Kidney (tissue), 14 donors: Measurements from ENCODE around the gene MB21D2. TPM values are rescaled to one million over a fixed set of nuclear protein-coding genes. Genes with fewer than 3 reads are reported as not detected.

Experiments
- DNase-seq, 5 donors: peaks; one replicate each; pipeline ENCODE4 v3.0.0-alpha.2; 2013 to 2020
- FAIRE-seq: peaks from 2 replicates; lab custom pipeline; 2012; peaks lifted over from hg19 to GRCh38; lab: Jason Lieb, UNC
- H3K27ac ChIP-seq, 2 donors: one replicate each; pipeline ENCODE4 v1.7.0; 2013; ENCODE audit warnings: low read depth in 2 of 2, low read length in 2 of 2, inconsistent platforms in 1 of 2
- H3K27me3 ChIP-seq: one replicate; pipeline ENCODE4 v1.7.1; 2013; ENCODE audit warnings: low read length, inconsistent platforms; ENCODE audit not compliant: control insufficient read depth, insufficient read depth
- H3K36me3 ChIP-seq, 3 donors: one replicate each; pipeline versions ENCODE4 v1.7.0 to v1.7.1; 2013; ENCODE audit warnings: low read length in 3 of 3, control low read depth in 1 of 3, inconsistent platforms in 1 of 3; ENCODE audit not compliant: insufficient read depth in 3 of 3, control insufficient read depth in 2 of 3
- H3K4me1 ChIP-seq, 3 donors: one replicate each; pipeline versions ENCODE4 v1.7.0 to v1.7.1; 2013; ENCODE audit warnings: low read length in 3 of 3, inconsistent platforms in 1 of 3, low read depth in 1 of 3; ENCODE audit not compliant: control insufficient read depth in 2 of 3, insufficient read depth in 2 of 3
- H3K4me3 ChIP-seq, 3 donors: one replicate each; pipeline versions ENCODE4 v1.7.0 to v1.8.1; 2013; ENCODE audit warnings: low read length in 3 of 3, control low read depth in 1 of 3, inconsistent platforms in 1 of 3
- H3K9ac ChIP-seq, 3 donors: one replicate each; pipeline versions ENCODE4 v1.7.0 to v1.7.1; 2013; ENCODE audit warnings: low read length in 3 of 3, control low read depth in 1 of 3, inconsistent platforms in 1 of 3
- H3K9me3 ChIP-seq, 3 donors: one replicate each; pipeline versions ENCODE4 v1.7.0 to v1.7.1; 2013; ENCODE audit warnings: low read length in 3 of 3, control low read depth in 1 of 3, inconsistent platforms in 1 of 3; ENCODE audit not compliant: control insufficient read depth in 2 of 3, insufficient read depth in 1 of 3
- intact Hi-C: fragments of 100-400 bp; cut with DNase I; formaldehyde crosslinking; loops from one replicate; pipeline ENCODE4 v1.11.1; 2022
- polyA plus RNA-seq: library from polyadenylated mRNA; stranded (reverse); fragments of 350-450 nt; fragmentation: Illumina TruSeq; extraction: RNeasy Lipid Tissue Mini Kit (QIAGEN cat#74804); gene quantifications from one replicate; pipeline ENCODE4 v1.2.3, GENCODE V29; 2014; ENCODE audit warnings: low read depth, low replicate concordance; ENCODE audit not compliant: insufficient read depth
- total RNA-seq: library from RNA; stranded (reverse); fragmentation: NEBNext Ultra II Directional; extraction: Animal tissue kit (Norgen Biotek cat#: 25700); gene quantifications from one replicate; pipeline ENCODE4 v1.2.1, GENCODE V29; 2021
- TF ChIP-seq, protein P1 (sequence below): IDR thresholded peaks from 3 replicates; pipeline ENCODE4 v1.5.1; 2012; ENCODE audit warnings: mild to moderate bottlenecking, moderate library complexity, borderline replicate concordance; ENCODE audit not compliant: insufficient read depth; ENCODE audit errors: extremely low read depth
- donor health status: control.
- donor health status: control.
- donor health status: control.
- donor health status: control.
- donor health status: control.
- donor health status: DM: yes; HTN: yes; CAD: no.
- donor health status: Normal renal cell carcinoma (clear cell type).

Gene MB21D2
- total and polyA plus RNA-seq, 2 donors from 2014 or later: 3.2 to 3.9 TPM

GRCh38 chr3:192928720-192929119 lies 11.1 kb upstream of the MB21D2 start:
- DNase-seq (no peak), FAIRE-seq (no peak)
- Histone ChIP-seq H3K36me3 (no peaks in the 10 kb centered on the region), H3K27me3 (no peaks in the 10 kb centered on the region), H3K9ac (no peak overlapping the region), H3K27ac (no peak overlapping the region), H3K4me1 (no peaks in the 10 kb centered on the region), H3K9me3 (no peaks in the 10 kb centered on the region), H3K4me3 (no peak overlapping the region)
- intact Hi-C loops: no loop called here
- TF ChIP-seq, protein P1, sequence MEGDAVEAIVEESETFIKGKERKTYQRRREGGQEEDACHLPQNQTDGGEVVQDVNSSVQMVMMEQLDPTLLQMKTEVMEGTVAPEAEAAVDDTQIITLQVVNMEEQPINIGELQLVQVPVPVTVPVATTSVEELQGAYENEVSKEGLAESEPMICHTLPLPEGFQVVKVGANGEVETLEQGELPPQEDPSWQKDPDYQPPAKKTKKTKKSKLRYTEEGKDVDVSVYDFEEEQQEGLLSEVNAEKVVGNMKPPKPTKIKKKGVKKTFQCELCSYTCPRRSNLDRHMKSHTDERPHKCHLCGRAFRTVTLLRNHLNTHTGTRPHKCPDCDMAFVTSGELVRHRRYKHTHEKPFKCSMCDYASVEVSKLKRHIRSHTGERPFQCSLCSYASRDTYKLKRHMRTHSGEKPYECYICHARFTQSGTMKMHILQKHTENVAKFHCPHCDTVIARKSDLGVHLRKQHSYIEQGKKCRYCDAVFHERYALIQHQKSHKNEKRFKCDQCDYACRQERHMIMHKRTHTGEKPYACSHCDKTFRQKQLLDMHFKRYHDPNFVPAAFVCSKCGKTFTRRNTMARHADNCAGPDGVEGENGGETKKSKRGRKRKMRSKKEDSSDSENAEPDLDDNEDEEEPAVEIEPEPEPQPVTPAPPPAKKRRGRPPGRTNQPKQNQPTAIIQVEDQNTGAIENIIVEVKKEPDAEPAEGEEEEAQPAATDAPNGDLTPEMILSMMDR: no peak

DNA sequence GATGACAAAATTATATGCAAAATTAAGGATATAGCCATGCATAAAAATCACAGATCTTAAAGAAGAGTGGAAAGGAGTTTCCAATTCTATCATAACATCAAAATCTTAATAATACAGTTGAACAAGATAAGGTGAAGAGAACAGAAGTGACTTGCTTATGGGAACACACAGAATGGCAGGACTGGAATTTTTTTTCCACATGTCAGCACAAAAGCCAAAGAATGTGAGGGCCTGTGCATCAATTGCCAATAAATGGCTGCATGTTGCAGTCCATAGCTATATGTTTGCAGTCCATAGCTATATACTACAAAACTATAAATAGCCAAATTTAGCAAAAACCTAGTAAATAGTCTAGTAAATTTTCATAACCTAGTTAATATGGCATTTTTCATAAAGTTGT lies 10.4 kb upstream of the MB21D2 start:
- H3K27ac ChIP-seq: no peak overlapping the region
- DNase-seq (no peak), FAIRE-seq (no peak)
- H3K36me3 ChIP-seq: no peaks in the 10 kb centered on the region
- H3K4me3 ChIP-seq: no peak overlapping the region
- no peaks in the 10 kb centered on the region for H3K4me1 ChIP-seq
- no peak overlapping the region for H3K9ac ChIP-seq
- H3K9me3 ChIP-seq: no peaks in the 10 kb centered on the region
- TF ChIP-seq, protein P1: no peak
- no peaks in the 10 kb centered on the region for H3K27me3 ChIP-seq
- intact Hi-C loops: no loop called here

- DNase-seq (no peak), FAIRE-seq (no peak)
- H3K36me3 ChIP-seq: no peaks in the 10 kb centered on the region
- intact Hi-C loops: no loop called here
- H3K9ac ChIP-seq: no peak overlapping the region
- H3K4me1 ChIP-seq: no peaks in the 10 kb centered on the region
- no peaks in the 10 kb centered on the region for H3K9me3 ChIP-seq
- H3K27me3 ChIP-seq: no peaks in the 10 kb centered on the region
- no peak overlapping the region for H3K27ac ChIP-seq
- TF ChIP-seq, protein P1: no peak
- no peak overlapping the region for H3K4me3 ChIP-seq
Measured at GRCh38 chr3:192927016-192927415, 9.4 kb upstream of the MB21D2 start.

GRCh38 chr3:192923731-192924130 lies 6.1 kb upstream of the MB21D2 start:
- no peak overlapping the region for H3K9ac ChIP-seq
- TF ChIP-seq, protein P1: no peak

More at GRCh38 chr3:192923731-192924130, 6.1 kb upstream of the MB21D2 start:
- H3K9me3 ChIP-seq: no peaks in the 10 kb centered on the region
- DNase-seq (no peak), FAIRE-seq (no peak)
- intact Hi-C loops: no loop called here
- no peak overlapping the region for H3K27ac ChIP-seq
- no peaks in the 10 kb centered on the region for H3K27me3 ChIP-seq
- H3K4me3 ChIP-seq: no peak overlapping the region
- no peaks in the 10 kb centered on the region for H3K36me3 ChIP-seq
- H3K4me1 ChIP-seq: no peaks in the 10 kb centered on the region
